ENCODE data around the gene POU2AF1.

Gene POU2AF1

DNA sequence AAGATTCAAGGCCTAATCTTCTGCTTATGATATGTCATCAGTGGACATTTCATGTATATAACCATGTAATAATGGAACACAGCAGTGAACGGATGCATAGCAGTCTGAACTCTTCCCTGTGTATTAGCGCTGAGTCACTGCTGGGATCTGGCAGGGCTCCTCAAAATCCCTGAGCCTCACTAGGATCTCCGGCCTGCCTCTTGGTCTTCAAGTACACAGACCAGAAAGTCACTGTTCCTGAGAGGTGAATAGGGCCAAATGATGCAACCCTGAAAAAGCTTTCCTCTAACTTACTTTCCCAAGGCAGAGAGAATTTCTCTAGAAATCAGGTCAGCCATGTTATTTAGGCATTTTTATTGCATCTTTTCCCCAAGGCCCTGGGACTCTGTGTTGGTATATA lies 35.0 kb downstream of the POU2AF1 start:
- TF ChIP-seq, protein P1, sequence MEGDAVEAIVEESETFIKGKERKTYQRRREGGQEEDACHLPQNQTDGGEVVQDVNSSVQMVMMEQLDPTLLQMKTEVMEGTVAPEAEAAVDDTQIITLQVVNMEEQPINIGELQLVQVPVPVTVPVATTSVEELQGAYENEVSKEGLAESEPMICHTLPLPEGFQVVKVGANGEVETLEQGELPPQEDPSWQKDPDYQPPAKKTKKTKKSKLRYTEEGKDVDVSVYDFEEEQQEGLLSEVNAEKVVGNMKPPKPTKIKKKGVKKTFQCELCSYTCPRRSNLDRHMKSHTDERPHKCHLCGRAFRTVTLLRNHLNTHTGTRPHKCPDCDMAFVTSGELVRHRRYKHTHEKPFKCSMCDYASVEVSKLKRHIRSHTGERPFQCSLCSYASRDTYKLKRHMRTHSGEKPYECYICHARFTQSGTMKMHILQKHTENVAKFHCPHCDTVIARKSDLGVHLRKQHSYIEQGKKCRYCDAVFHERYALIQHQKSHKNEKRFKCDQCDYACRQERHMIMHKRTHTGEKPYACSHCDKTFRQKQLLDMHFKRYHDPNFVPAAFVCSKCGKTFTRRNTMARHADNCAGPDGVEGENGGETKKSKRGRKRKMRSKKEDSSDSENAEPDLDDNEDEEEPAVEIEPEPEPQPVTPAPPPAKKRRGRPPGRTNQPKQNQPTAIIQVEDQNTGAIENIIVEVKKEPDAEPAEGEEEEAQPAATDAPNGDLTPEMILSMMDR (IDR thresholded peaks at IDR 0.05; ENCODE audit: low read depth, low read length, missing control alignments), result no peak
- in situ Hi-C loops (cut with HindIII; ENCODE audit: low sequenced_read_pairs), result no loop called here
- no peak for DNase-seq (ENCODE audit: low read depth)
- H3K4me3 ChIP-seq (ENCODE audit: low read depth, low read length), result no peak overlapping the region

DNA sequence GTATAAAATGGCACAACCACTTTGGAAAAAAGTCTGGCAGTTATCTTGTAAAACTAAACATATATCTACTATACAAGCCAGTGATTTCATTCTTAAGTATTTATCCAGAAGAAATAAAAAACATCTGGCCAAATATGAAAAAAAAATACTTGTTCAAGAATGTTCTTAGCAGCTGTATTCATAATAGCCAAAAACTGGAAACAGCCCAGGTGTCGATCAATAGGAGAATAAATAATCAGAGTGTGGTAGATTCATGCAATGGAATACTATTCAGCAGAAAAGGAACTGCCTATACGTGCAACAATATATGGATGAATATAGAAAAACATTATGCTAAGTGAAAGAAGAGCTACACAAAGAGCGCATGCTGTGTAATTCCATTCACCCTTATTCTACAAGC lies 36.7 kb downstream of the POU2AF1 start:
- TF ChIP-seq, protein P1 (IDR thresholded peaks at IDR 0.05; ENCODE audit: low read depth, low read length, missing control alignments), result no peak
- no peak overlapping the region for H3K4me3 ChIP-seq (ENCODE audit: low read depth, low read length)
- DNase-seq (ENCODE audit: low read depth), result no peak
- in situ Hi-C loops (cut with HindIII; ENCODE audit: low sequenced_read_pairs), result no loop called here

DNA sequence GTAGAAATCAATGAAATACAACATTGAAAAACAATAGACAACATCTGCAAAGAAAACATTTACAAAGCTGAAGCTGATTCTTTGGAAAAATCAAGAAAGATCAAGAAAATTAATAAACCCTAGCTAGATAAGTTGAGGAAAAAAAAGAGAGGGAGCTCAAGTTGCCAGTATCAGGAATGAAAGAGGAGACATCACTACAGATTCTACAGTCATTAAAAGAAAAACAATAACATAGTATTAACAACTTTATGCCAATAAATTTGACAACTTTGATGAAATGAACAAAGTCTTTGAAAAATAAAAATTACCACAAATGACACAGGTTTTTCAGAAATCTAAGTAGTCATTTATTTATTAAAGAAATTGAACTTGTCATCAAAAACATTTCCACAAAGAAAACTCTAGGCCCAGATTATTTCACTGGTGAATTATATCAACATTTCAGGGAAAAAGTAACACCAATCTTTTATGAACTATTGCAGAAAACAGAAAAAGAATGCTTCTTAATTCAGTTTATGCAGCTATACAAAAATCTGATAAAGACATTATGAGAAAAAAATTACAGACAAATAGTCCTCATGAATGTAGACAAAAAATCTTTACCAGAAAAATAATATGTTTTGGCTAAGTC lies 39.2 kb downstream of the POU2AF1 start:
- no peak for DNase-seq (ENCODE audit: low read depth)
- TF ChIP-seq, protein P1 (IDR thresholded peaks at IDR 0.05; ENCODE audit: low read depth, low read length, missing control alignments), result no peak
- in situ Hi-C loops (cut with HindIII; ENCODE audit: low sequenced_read_pairs), result no loop called here
- H3K4me3 ChIP-seq (ENCODE audit: low read depth, low read length), result no peak overlapping the region

DNA sequence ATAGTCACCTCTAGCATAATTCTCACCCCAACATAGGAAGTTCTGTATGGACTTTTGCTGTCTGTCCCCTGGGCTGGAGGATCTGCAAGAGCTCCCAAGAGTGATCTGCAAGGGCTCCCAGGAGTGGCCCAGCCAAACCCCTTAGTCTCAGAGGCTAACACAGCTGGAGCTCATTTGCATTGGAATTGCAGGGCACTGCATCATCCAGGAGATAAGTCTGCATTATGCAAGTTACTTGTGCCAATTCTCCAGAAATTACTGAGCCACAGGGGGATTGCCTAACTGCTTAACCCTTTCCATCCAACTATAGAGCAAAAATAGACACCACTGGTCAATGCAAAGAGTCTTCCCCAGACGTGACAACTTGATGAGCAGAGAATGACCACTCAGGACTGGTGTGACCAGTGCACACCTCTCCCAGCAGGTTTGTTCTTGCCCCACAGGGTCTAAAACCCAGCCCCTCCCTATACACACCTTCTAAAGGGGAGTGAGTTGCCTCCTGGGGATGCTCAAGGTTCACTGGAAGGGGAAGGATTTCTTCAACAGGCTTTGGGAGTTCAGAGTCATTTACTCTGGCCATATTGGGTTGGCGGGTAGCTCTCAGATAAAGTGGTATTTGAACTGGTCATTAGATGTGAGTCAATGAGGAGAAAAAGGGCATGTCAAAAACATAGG lies 42.4 kb downstream of the POU2AF1 start:
- H3K4me3 ChIP-seq (ENCODE audit: low read depth, low read length), result no peak overlapping the region
- DNase-seq (ENCODE audit: low read depth), result peak; percentile 23
- in situ Hi-C loops (cut with HindIII; ENCODE audit: low sequenced_read_pairs), result no loop called here
- TF ChIP-seq, protein P1 (IDR thresholded peaks at IDR 0.05; ENCODE audit: low read depth, low read length, missing control alignments), result no peak

DNA sequence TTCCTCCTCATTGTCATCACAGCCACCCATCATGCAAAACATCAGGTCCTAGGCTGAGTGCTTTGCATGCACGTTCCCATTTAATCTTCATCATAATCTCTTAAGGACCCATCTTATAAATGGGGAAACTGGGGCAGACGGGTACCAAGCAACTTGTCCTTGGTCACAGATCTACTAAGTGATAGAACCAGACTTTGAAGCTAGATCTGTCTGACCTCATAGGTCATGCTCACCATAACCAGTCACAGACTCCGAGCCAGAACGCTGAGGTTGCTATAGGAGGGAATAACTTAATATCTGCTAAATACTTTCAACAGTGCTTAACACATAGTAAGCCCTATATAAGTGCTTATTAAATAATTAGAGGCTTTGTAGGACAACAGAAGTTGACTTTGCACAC lies 43.0 kb downstream of the POU2AF1 start:
- no peak for DNase-seq (ENCODE audit: low read depth)
- H3K4me3 ChIP-seq (ENCODE audit: low read depth, low read length), result no peak overlapping the region
- TF ChIP-seq, protein P1 (IDR thresholded peaks at IDR 0.05; ENCODE audit: low read depth, low read length, missing control alignments), result no peak
- in situ Hi-C loops (cut with HindIII; ENCODE audit: low sequenced_read_pairs), result no loop called here

DNA sequence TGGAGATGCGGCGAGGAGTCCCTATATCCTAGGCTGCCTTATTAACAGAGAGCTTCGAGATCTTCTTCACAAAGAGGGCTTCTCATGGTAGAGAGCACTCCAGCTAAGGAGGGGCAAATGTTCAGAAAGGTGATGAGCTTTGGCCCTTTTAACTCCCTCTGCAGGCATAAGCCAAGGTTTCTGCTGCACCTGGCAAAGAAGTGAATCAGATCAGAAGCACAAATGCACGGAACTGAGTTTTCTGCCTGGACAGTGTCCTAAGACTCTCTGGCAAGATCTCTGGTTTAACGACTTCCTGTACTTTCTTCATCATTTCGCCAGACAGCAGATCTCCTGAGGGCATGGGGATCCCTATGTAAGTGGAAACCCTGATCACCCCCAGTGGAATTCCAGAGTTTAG lies 43.5 kb downstream of the POU2AF1 start:
- in situ Hi-C loops (cut with HindIII; ENCODE audit: low sequenced_read_pairs), result no loop called here
- no peak for DNase-seq (ENCODE audit: low read depth)
- no peak overlapping the region for H3K4me3 ChIP-seq (ENCODE audit: low read depth, low read length)
- TF ChIP-seq, protein P1 (IDR thresholded peaks at IDR 0.05; ENCODE audit: low read depth, low read length, missing control alignments), result no peak

All from astrocyte of the cerebellum (primary cell).